SK-N-SH (cell line): ENCODE data around the gene RARA.

Experiments
- CTCF ChIP-seq: fragments of 200-600 bp; sonication (generic); IDR thresholded peaks from 2 replicates; pipeline ENCODE4 v1.6.1; 2017; ENCODE audit warnings: antibody characterized with exemption, mild to moderate bottlenecking, moderate library complexity
- EZH2phosphoT487 ChIP-seq: fragments of 200-600 bp; sonication (generic); IDR thresholded peaks from 2 replicates; pipeline ENCODE4 v1.6.1; 2017; ENCODE audit warnings: low read depth, mixed run types, mild to moderate bottlenecking, antibody characterized with exemption, moderate library complexity, borderline replicate concordance
- JUND ChIP-seq: IDR thresholded peaks from 2 replicates; pipeline ENCODE4 v1.4.0; 2012
- POLR2AphosphoS5 ChIP-seq: IDR thresholded peaks from 2 replicates; pipeline ENCODE4 v1.6.1; 2012; ENCODE audit warnings: low read depth, low read length
- RXRA ChIP-seq: IDR thresholded peaks from 2 replicates; pipeline ENCODE4 v1.4.0; 2012; ENCODE audit warnings: low read depth, mild to moderate bottlenecking, borderline replicate concordance
- SIN3A ChIP-seq: IDR thresholded peaks from 2 replicates; pipeline ENCODE4 v1.6.1; 2012; ENCODE audit warnings: low read depth, mild to moderate bottlenecking, low read length, moderate library complexity, borderline replicate concordance
- SMC3 ChIP-seq: IDR thresholded peaks from 2 replicates; pipeline ENCODE4 v1.6.1; 2012; ENCODE audit warnings: low read depth, low read length, improper control_type of control experiment
- TAF1 ChIP-seq: IDR thresholded peaks from 2 replicates; pipeline ENCODE4 v1.6.1; 2012; ENCODE audit warnings: low read depth, mild to moderate bottlenecking, low read length, moderate library complexity, borderline replicate concordance
- TCF12 ChIP-seq: IDR thresholded peaks from 2 replicates; pipeline ENCODE4 v1.4.0; 2012

- 0 out of 2 replicates have a peak, but pooled peaks have one; percentile 4 for TF ChIP-seq SMC3
- TF ChIP-seq CTCF: no peak
- peak; percentile 86 for TF ChIP-seq POLR2AphosphoS5
- no peak for TF ChIP-seq RXRA
- TF ChIP-seq EZH2phosphoT487: no peak
- TF ChIP-seq JUND: no peak
- no peak for TF ChIP-seq TCF12
- peak; percentile 92 for TF ChIP-seq TAF1
- TF ChIP-seq SIN3A: peak; percentile 97
Observed at GRCh38 chr17:40287494-40288369, 21.2 kb upstream of the RARA start, which contains the start of gene CDC6.
